Endothelial cell of umbilical vein (primary cell): ENCODE data around the gene WASF3.

Experiments used
- POLR2AphosphoS5 ChIP-seq: IDR thresholded peaks from 2 replicates; pipeline ENCODE4 v1.6.1; 2012; ENCODE audit warnings: low read depth, mild to moderate bottlenecking, control low read depth, low read length, moderate library complexity; ENCODE audit not compliant: insufficient read depth
- TF ChIP-seq, protein P1 (sequence below), 2 donors: IDR thresholded peaks; 1 replicate in 1 of 2; 2 replicates in 1 of 2; pipeline ENCODE4 v1.5.1; 2011; ENCODE audit warnings: low read length in 2 of 2, mild to moderate bottlenecking in 2 of 2, moderate library complexity in 2 of 2, control low read depth in 1 of 2, inconsistent platforms in 1 of 2, low read depth in 1 of 2; ENCODE audit not compliant: insufficient read depth in 1 of 2; ENCODE audit errors: extremely low read depth in 1 of 2

DNA sequence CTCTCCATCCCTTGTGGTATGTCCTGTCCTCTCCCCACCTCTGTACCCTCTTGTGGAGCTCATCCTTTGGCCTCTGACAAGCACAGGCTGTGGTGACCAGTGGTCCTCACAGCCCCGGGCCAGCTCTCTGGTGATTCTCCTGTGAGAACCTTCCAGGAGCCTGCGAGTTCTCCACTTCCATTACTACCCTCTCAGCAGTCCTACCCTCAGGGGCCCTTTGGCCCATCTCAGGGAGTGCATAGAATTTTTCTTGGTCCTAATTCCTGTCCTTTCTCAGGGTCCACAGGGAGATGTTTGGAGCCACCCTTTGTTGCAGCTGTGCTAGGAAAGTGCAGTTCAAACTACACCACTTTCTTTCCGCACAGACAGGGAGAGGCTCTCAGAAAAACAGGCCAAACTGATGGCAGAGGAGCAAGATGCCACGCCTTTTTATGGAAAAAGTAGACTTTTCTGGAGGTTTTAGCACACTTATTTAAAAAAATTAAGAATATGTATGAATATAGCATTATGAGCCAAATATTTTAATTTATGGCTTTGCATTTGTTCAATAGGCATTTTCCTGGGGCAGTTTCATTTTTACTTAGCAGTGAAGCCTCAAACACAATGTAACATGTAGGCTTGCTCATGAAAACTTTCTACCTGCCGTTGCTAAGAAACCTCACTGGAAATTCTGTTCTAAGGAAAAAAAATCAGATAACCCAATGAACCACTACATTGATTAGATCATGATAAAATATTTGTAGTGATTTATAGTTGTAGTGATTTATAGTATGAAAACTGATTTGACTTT is 111.1 kb downstream of the WASF3 start:
- TF ChIP-seq, protein P1, sequence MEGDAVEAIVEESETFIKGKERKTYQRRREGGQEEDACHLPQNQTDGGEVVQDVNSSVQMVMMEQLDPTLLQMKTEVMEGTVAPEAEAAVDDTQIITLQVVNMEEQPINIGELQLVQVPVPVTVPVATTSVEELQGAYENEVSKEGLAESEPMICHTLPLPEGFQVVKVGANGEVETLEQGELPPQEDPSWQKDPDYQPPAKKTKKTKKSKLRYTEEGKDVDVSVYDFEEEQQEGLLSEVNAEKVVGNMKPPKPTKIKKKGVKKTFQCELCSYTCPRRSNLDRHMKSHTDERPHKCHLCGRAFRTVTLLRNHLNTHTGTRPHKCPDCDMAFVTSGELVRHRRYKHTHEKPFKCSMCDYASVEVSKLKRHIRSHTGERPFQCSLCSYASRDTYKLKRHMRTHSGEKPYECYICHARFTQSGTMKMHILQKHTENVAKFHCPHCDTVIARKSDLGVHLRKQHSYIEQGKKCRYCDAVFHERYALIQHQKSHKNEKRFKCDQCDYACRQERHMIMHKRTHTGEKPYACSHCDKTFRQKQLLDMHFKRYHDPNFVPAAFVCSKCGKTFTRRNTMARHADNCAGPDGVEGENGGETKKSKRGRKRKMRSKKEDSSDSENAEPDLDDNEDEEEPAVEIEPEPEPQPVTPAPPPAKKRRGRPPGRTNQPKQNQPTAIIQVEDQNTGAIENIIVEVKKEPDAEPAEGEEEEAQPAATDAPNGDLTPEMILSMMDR (IDR thresholded peaks at IDR 0.05; ENCODE audit: extremely low read depth in 1 of 2, insufficient read depth in 1 of 2, low read depth in 1 of 2, low read length in 2 of 2) = no peak
- no peak for TF ChIP-seq POLR2AphosphoS5
